GM12865 (cell line): ENCODE measurements around the gene ZNF432.
A peak's percentile ranks its signal among the peaks of the same experiment; 100 is the strongest.
"Not testable (repeated sequence)": the region's sequence is repeated elsewhere in the genome, so short reads cannot be mapped to it uniquely, and the experiment has no call there.

Experiments
- DNase-seq: peaks from one replicate; pipeline ENCODE4 v3.0.0; 2010; ENCODE audit warnings: low read depth
- H3K4me3 ChIP-seq: 2 replicates; pipeline ENCODE4 v1.5.1; 2011; ENCODE audit warnings: mild to moderate bottlenecking, low read depth, low read length, control low read depth
- TF ChIP-seq, protein P1 (sequence below): IDR thresholded peaks from 2 replicates; pipeline ENCODE4 v1.5.1; 2011; ENCODE audit warnings: low read length, control low read depth, low read depth, inconsistent platforms; ENCODE audit not compliant: insufficient read depth; ENCODE audit errors: missing control alignments

Gene ZNF432

DNA sequence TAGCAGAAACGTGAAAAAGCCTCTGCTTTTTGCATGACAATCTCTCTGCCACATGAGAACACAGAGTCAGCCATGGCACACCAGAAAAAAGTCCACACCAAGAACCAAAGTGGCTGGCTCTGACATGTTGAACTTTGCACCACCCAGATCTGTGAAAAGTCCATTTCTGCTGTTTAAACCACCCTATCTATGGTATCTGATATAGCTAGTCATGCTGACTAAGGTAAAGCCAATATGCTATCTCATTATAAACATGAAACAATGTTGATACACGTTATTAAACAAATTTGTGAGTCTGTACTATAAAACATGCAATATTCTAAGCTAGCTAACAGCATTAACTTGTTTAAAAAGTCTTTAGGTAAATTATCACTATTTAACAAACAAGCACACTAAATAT lies 21.0 kb upstream of the ZNF432 start:
- DNase-seq = no peak
- H3K4me3 ChIP-seq = no peak overlapping the region
- TF ChIP-seq, protein P1, sequence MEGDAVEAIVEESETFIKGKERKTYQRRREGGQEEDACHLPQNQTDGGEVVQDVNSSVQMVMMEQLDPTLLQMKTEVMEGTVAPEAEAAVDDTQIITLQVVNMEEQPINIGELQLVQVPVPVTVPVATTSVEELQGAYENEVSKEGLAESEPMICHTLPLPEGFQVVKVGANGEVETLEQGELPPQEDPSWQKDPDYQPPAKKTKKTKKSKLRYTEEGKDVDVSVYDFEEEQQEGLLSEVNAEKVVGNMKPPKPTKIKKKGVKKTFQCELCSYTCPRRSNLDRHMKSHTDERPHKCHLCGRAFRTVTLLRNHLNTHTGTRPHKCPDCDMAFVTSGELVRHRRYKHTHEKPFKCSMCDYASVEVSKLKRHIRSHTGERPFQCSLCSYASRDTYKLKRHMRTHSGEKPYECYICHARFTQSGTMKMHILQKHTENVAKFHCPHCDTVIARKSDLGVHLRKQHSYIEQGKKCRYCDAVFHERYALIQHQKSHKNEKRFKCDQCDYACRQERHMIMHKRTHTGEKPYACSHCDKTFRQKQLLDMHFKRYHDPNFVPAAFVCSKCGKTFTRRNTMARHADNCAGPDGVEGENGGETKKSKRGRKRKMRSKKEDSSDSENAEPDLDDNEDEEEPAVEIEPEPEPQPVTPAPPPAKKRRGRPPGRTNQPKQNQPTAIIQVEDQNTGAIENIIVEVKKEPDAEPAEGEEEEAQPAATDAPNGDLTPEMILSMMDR = no peak

DNA sequence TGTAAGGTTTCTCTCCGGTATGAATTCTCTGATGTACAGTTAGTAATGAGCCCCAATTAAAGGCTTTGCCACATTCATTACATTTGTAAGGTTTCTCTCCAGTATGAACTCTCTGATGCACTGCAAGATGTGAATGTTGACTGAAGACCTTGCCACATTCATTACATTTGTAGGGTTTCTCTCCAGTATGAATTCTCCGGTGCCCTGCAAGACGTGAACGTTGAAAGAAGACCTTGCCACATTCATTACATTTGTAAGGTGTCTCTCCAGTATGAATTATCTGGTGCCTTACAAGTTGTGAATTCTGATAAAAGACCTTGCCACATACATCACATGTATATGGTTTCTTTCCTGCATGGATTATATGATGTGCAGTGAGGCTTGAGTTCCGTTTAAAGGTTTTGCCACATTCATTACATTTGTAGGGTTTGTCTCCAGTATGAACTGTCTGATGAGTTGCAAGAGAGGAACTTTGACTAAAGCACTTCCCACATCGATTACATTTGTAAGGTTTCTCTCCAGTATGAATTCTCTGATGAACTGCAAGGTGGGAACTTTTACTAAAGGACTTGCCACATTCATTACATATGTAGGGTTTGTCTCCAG lies 17.7 kb upstream of the ZNF432 start:
- TF ChIP-seq, protein P1 = no peak
- no peak overlapping the region for H3K4me3 ChIP-seq

DNA sequence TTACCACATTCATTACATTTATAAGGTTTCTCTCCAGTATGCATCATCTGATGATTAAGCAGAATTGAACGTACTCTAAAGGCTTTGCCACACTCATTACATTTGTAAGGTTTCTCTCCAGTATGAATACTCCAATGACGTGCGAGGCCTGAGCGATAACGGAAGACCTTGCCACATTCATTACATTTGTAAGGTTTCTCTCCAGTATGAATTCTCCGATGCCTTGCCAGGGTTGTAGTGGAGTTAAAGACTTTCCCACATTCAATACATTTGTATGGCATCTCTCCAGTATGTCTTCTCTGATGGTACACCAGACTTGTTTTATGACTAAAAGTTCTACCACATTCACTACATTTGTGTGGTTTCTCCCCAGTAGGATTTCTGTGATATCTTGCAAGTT lies 16.8 kb upstream of the ZNF432 start:
- DNase-seq = no peak
- TF ChIP-seq, protein P1 = no peak
- no peak overlapping the region for H3K4me3 ChIP-seq

More for the DNA sequence above, 17.7 kb upstream of the ZNF432 start:
- no peak for DNase-seq

DNA sequence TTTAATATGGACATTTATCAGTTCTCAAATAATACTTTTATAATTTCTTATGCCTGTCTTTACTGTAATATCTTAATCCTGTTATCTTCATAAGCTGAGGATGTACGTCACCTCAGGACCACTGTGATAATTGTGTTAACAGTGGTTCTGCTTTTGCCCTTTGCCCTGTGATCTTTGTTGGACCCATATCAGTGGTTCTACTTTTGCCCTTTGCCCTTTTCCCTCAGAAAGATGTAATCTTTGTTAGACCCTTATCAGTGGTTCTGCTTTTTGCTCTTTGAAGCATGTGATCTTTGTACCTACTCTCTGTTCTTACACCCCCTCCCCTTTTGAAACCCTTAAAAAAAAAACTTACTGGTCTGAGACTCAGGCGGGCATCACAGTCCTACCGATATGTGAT lies 7.8 kb upstream of the ZNF432 start:
- not testable (repeated sequence) for DNase-seq, H3K4me3 ChIP-seq

DNA sequence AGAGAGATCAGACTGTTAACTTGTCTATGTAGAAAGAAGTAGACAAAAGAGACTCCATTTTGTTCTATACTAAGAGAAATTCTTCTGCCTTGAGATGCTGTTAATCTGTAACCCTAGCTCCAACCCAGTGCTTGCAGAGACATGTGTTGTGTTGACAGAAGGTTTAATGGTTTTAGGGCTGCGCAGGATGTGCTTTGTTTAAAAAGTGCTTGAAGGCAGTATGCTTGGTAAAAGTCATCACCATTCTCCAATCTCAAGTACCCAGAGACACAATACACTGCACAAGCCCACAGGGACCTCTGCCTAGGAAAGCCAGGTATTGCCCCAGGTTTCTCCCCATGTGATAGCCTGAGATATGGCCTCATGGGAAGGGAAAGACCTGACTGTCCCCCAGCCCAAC lies 3.1 kb upstream of the ZNF432 start:
- H3K4me3 ChIP-seq, DNase-seq: not testable (repeated sequence)

DNA sequence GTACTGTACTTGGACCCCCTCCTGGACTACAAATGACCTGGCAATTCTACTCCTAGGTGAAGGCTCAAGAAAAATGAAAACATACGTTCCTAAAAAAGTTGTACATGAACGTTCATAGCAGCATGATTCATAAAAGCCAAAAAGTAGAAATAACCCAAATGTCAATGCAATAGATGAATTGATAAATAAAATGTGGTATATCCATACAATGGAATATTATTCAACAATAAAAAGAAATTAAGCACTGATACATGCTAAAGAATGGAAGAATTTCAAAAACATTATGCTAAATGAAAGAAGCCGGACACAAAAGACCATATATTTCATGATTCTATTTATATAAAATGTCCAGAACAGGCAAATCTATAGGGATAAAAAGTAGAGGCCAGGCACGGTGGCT lies 9.5 kb downstream of the ZNF432 start:
- TF ChIP-seq, protein P1 = no peak
- no peak for DNase-seq
- H3K4me3 ChIP-seq = no peak overlapping the region

DNA sequence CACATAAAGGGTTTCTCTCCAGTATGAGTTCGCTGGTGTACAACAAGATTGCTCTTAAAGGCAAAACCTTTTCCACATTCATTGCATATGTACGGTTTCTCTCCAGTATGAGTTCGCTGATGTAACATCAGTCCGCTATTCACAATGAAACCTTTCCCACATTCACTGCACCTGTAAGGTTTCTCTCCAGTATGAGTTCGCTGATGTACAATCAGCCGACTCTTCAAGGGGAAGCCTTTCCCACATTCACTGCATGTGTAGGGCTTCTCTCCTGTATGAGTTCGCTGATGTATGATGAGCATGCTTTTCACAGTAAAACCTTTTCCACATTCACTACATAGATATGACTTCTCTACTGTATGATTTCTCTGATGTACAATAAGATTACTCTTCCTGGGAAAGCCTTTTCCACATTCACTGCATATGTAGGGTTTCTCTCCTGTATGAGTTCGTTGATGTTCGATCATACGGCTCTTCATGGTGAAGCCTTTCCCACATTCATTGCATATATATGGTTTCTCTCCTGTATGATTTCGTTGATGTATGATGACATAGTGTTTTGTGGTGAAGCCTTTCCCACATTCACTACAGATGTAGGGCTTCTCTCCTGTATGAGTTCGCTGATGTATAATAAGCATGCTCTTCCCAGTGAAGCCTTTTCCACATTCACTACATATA lies 14.4 kb downstream of the ZNF432 start:
- DNase-seq = no peak
- TF ChIP-seq, protein P1 = no peak
- H3K4me3 ChIP-seq = no peak overlapping the region

DNA sequence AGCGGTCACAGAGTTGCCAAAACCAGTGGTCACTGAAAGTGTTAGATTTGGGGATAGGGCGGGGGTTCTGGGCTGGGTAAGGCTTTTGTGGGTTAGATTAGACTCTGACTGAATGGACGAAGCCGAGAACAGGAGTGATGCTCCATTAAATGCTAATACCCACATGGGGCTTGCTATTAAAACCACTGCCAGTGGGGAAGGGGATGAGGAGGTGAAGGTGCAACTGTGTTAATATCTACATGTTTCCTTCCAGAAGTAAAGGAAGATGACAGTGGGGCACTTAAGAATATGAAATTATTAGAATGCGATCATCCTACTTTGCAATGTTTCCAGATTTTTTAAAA lies 19.9 kb downstream of the ZNF432 start:
- no peak for DNase-seq
- peak overlapping the region; percentile 64 for H3K4me3 ChIP-seq
- TF ChIP-seq, protein P1 = no peak
